GM18499 (cell line): ENCODE measurements around the gene LRRC32.

Source experiments
- ATAC-seq: cut with Tn5 transposase; IDR thresholded peaks from one replicate; pipeline ENCODE4 v1.9.1; 2021; ENCODE audit warnings: moderate number of reproducible peaks; ENCODE audit not compliant: insufficient read depth, unreplicated experiment

LRRC32 gene

GRCh38 chr11:76682684-76683083 lies 12.1 kb upstream of the LRRC32 start:
- no peak for ATAC-seq

GRCh38 chr11:76682106-76682505 lies 11.6 kb upstream of the LRRC32 start:
- ATAC-seq = no peak

- ATAC-seq = no peak
These were observed 10.2 kb upstream of the LRRC32 start for GRCh38 chr11:76680518-76681425.

- ATAC-seq = no peak
These were observed 7.8 kb upstream of the LRRC32 start for GRCh38 chr11:76678321-76678720.

- ATAC-seq = no peak
These were observed 6.9 kb upstream of the LRRC32 start for GRCh38 chr11:76677458-76677765.

GRCh38 chr11:76676636-76677457 lies 6.3 kb upstream of the LRRC32 start:
- no peak for ATAC-seq

GRCh38 chr11:76674517-76675400 lies 4.2 kb upstream of the LRRC32 start:
- ATAC-seq = no peak

GRCh38 chr11:76673176-76674142 lies 2.9 kb upstream of the LRRC32 start:
- no peak for ATAC-seq

- ATAC-seq = peak; percentile 44
These were observed 2.1 kb upstream of the LRRC32 start for GRCh38 chr11:76672431-76673175.

GRCh38 chr11:76671626-76672309 lies 1.2 kb upstream of the LRRC32 start:
- ATAC-seq = no peak

GRCh38 chr11:76671237-76671592 lies 668 bp upstream of the LRRC32 start:
- ATAC-seq = no peak

- ATAC-seq = no peak
These were observed 554 bp downstream of the LRRC32 start for GRCh38 chr11:76669901-76670484.

- ATAC-seq = no peak
These were observed 2.0 kb downstream of the LRRC32 start for GRCh38 chr11:76668362-76669155.

- ATAC-seq = no peak
These were observed 2.7 kb downstream of the LRRC32 start for GRCh38 chr11:76667856-76668255.

- ATAC-seq = no peak
These were observed 3.2 kb downstream of the LRRC32 start for GRCh38 chr11:76667271-76667818.

- ATAC-seq = no peak
These were observed 3.7 kb downstream of the LRRC32 start for GRCh38 chr11:76666830-76667229.

- no peak for ATAC-seq
These were observed 4.1 kb downstream of the LRRC32 start for GRCh38 chr11:76666408-76666807.
